ENCODE measurements around the gene POLG. TPM values are rescaled to one million over a fixed set of nuclear protein-coding genes. Genes with fewer than 3 reads are reported as not detected.

Gene POLG
- total RNA-seq, 1 experiment from 2014 or later = 60.3 TPM

GRCh38 chr15:89329329-89330084 is 5.1 kb downstream of the POLG start:
- Mint-ChIP-seq H3K4me1 (peaks cover 15 to 20% of the 10 kb centered on the region in 2 experiments), H3K27me3 (ENCODE audit: low read depth) (no peaks in the 10 kb centered on the region), H3K36me3 (ENCODE audit: insufficient read depth in 1 of 3, low read depth in 3 of 3) (peaks cover 63 to 84% (median 80%) of the 10 kb centered on the region in 3 experiments), H3K4me3 (no peak overlapping the region), H3K27ac (no peak overlapping the region), H3K9me3 (no peaks in the 10 kb centered on the region; a peak in 1 of 5 replicates)
- Histone ChIP-seq H3K4me2 (ENCODE audit: insufficient read depth, insufficient read length, low read length) (no peak overlapping the region), H4K8ac (replicated peaks; ENCODE audit: insufficient read length, low read depth, low read length) (no peak overlapping the region), H3K9me3 (ENCODE audit: control insufficient read depth, low read depth, low read length) (no peaks in the 10 kb centered on the region), H3K23me2 (ENCODE audit: insufficient read length, low read depth, low read length, poor library complexity, severe bottlenecking) (peaks cover 4% of the 10 kb centered on the region), H3K4ac (ENCODE audit: low read depth, low read length) (no peak overlapping the region), H2BK120ac (ENCODE audit: low read depth, low read length, poor library complexity, severe bottlenecking) (no peak overlapping the region), H2BK12ac (ENCODE audit: insufficient read length, low read depth, low read length) (no peak overlapping the region), H3K56ac (ENCODE audit: insufficient read length, low read depth, low read length) (no peak overlapping the region), H3K27ac (ENCODE audit: insufficient read length, low read depth, low read length) (no peak overlapping the region), H2AK5ac (ENCODE audit: insufficient read length, low read length) (no peak overlapping the region), H3T11ph (ENCODE audit: low read length) (no peak overlapping the region), H3K14ac (ENCODE audit: insufficient read depth, low read length) (no peak overlapping the region), H4K20me1 (ENCODE audit: control insufficient read depth, insufficient read depth, insufficient read length) (no peaks in the 10 kb centered on the region), H4K5ac (ENCODE audit: insufficient read length, low read depth, low read length) (no peak overlapping the region), H4K91ac (ENCODE audit: insufficient read length, low read depth, low read length) (no peak overlapping the region), H3K79me1 (ENCODE audit: insufficient read depth, low read depth, low read length, poor library complexity, severe bottlenecking) (no peaks in the 10 kb centered on the region), H3K4me1 (ENCODE audit: insufficient read depth, low read length) (no peaks in the 10 kb centered on the region), H3K79me2 (ENCODE audit: insufficient read depth, low read length) (no peaks in the 10 kb centered on the region), H3K9ac (ENCODE audit: extremely low read depth, insufficient read length, low read length) (no peak overlapping the region), H3K23ac (ENCODE audit: insufficient read length, low read depth, low read length) (no peak overlapping the region), H2BK5ac (ENCODE audit: insufficient read length, low read length) (no peak overlapping the region), H3K18ac (ENCODE audit: insufficient read length, low read depth, low read length) (no peak overlapping the region), H2BK15ac (ENCODE audit: low read depth, low read length) (no peak overlapping the region), H3K27me3 (ENCODE audit: insufficient read depth, low read length) (no peaks in the 10 kb centered on the region), H2AFZ (ENCODE audit: low read length) (no peak overlapping the region), H2BK20ac (ENCODE audit: low read depth, low read length, poor library complexity, severe bottlenecking) (no peak overlapping the region)
- no CpG with 5 or more reads among the region's 8 CpGs for WGBS (ENCODE audit: extremely low coverage, insufficient read length, low lambda C conversion rate)
- TF ChIP-seq CTCF (conservative IDR thresholded peaks at IDR 0.05) = no peak
- DNase-seq = no peak
